Activated gamma-delta T cell treated with anti-CD3 and anti-CD28 coated beads, Interleukin-2, amount 50 U/mL, for 16 hours (primary cell): Measurements from ENCODE around the gene FSTL3.

Experiments used
- DNase-seq: peaks from one replicate; pipeline ENCODE4 v3.0.0-alpha.2; 2020; ENCODE audit warnings: low read depth

Gene FSTL3

DNA sequence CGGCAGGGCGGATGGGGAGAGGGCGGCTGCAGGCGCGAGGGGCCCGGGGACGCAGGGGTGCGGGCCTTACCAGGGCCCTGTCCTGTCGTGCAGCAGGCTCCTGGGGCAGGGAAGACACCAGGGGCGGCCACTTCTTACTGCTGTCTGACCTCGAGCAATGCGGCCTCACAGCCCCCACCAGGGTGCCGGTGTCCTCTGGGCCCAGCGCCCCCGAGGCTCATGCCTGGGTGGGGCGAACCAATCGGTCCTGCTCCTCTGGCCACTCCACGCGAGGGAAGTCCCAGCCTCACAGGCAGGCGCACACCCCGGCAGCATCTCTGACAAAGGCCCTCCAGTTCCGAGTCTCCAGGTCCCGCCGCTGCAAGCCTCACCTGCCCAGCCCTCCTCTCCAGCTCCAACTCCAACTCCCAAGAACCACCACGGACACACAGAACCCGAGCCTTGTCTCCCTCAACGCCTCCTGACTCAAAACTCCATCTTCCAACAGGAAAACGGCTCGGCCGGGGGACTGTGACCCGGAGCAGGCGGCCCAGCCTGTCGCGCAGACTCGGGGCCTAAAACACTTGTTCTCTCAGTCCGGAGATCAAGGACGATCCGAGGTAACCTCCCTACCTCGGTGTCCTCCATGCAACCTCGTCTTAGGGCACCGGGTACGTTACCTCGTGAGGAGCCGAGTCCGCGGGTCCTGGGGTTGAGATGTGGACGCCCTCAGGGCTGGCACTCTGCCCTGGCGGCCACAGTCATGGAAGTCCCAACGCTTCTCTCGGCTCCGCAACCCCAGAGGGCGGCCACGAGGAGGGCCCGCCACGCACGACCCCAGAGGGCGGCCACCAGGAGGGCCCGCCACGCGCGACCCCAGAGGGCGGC lies 30.0 kb upstream of the FSTL3 start:
- DNase-seq, result no peak

DNA sequence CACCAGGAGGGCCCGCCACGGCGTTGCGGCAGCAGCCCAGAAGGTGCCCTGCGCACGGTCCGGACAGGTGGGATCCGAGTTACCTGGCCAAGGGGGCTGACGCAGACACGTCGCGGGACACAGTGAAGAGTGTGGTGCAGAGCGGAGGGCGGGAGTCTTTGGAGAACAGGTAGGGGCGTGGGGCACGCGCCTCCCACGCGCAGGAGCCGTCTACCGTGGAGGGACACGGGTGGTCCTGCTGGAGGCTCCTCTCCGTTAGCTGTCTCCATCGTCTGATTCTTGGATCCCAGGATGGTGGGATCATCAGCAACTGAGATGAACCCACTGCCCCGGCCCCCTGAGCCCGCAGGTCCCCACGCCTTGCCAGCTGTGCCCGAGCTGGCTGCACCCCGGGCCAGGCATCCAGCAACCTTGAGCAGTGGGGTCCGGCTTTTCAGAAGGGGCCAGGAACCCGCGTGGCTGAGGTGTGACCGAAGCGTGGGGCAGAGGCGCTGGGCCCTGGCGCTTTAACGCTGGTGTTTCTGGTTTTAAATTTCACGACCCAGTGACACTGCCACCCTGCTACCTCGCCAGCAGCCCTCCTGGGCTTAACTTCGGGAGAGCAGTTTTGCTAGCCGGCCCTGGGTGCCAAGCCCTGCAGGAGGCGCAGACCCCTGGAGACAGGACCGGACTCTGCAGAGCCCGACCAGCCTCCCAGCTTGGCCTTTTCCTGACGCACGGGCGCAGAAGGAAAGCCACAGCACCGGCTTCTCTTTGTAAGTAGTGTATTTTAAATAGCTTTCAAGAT lies 29.2 kb upstream of the FSTL3 start:
- no peak for DNase-seq

DNA sequence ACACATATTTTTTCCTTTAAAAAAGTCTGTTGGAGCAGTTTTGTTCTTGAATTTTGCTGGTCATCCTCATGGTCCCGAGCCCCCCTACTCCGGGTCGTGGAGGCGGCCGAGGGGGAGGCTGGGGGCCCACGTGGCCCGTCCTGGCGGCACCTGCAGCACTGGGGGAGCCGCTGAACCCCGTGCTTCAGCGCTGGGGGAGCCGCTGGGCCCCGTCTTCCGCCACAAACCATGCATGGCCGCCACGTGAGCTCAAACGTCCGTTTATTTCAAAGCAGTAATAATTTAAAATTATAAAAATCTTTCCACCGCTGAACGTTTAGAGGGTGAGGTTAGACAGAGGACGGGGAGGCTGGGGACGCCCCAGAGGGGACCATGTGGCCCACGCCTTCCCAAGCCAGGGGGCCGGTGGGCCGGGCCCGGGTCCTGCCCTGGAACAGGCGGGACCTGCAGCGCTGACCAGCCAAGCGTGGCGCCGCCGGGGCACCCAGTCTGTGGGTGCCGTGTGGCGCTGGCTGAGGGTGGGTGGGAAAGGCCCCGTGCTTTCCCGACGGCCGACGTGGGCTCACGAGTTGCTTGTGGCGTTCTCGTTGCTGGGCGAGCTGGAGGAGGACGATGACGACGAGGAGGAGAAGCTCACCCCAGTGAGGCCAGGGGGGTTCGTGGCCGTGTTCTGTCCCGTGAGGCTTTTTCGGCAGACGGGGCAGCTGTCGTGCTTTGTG lies 28.5 kb upstream of the FSTL3 start:
- DNase-seq, result no peak

DNA sequence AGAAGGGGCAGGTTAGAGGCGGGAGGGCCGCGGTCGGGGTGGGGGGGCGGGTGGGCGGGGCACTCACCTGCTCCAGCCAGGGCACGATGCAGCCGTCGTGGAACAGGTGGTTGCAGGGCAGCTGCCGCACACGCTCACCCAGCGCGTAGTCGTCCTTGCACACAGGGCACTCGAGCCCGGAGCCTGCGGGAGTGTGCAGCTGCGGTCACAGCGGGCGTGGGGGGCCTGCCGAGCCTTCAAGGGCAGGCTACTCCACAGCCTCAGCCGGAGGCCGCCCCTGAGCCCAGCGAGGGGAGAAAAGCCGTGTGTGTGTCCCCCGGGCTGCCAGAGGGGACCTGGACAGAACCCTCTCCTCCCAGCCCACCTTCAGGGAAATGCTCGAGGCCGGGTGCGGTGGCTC lies 27.9 kb upstream of the FSTL3 start:
- no peak for DNase-seq

DNA sequence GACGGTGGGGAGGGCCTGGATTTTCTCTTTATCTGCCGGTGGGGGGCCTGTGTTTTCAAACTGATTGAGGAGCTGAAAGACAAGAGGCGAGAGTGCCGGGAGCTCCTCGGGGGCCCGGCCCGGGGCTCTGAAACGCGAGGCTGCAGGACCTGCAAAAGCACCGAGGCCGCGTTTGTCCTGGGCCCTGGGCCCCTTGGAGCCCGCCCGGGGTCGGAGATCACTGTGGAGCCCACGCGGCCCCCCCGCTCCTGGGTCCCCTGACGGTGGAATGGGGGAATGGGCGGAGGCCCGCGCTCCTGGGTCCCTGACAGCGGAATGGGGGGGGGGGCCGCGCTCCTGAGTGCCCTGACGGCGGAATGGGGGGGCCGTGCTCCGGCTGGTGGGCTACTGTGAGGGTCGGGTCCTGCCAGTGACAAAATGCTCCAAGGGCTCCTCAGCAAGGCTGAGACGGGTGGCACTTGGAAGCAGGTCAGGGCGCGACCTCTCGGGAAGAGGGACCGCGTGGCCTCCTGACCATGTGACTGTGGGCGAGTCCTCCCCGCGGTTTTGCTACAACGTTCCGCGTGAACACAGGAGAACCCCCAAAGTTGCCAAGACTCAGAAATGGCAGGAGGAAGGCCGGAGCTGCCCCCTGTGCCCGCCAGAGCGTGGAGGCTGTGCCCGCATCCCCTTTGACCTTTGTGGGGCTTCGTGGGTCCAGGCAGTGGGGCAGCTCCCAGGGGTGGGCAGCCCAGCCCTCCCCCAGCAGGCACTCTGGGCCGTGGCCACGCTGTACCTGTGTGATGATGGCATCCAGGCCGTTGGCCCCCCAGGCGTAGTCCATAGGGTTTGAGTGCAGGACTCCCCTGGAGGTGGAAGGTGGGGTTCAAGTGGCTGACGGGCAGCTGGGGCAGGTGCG lies 27.0 kb upstream of the FSTL3 start:
- no peak for DNase-seq

DNA sequence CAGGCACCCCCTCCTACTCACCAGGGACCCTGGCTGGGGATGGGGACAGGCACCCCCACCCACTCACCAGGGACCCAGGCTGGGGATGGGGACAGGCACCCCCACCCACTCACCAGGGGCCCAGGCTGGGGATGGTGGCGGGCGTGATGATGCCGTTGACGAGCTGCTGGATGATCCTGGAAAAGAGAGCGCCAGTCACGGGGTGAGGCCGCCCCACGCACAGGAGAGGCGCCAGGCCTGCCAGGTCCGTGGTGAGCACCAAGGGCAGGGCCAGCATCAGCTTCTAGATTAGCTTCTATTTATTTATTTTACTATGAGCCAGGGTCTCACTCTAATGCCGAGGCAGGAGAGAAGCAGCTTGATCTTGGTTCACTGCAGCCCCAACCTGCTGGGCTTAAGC lies 26.1 kb upstream of the FSTL3 start:
- DNase-seq, result no peak

DNA sequence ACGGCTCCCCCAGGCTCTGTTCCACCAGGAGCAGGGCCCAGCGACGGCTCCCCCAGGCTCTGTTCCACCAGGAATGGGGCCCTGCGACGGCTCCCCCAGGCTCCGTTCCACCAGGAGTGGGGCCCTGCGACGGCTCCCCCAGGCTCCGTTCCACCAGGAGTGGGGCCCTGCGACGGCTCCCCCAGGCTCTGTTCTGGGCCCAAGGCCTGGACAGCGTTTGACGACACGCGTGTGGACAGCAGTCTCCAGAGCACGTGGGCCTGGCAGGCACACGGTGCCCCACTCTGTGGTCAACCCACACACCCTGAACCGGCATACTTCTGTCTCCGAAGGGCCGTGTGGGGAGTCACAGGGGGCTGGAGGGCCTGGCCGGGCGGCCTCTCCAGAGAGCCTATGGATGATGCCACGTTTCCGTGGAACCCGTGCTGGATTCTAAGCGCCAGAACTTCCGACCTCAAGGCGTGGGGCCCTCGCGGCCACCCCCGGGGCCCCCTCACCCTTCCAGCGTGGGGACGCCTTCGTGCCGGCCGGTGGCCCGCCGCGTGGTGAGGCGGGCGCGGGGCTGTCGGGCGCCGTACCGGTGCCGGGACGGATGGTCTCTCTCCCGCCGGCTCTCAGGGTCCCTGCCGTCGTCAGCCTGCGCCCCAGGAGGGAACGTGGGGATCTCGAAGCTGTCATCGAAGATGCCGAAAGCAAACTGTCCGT lies 24.9 kb upstream of the FSTL3 start:
- no peak for DNase-seq

DNA sequence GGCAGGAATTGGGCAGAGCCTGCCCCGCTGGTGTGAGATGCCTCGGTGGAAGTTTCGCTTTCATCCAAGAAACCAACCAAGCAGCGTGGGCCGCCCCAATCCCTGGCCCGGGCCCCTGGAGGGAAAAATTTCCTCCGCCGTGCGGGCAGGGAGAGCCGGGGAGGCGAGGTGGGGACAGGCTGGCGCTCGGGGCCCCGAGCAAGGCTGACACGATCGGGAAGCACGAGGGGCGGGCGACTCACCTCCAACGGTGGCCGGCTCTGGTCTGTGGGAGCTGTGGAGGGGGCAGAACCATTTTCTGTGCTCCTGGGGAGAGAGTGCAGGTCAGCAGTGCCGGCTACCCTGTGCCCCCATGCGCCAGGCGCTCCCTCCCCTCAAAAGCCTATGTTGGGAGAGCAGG lies 24.2 kb upstream of the FSTL3 start:
- no peak for DNase-seq

DNA sequence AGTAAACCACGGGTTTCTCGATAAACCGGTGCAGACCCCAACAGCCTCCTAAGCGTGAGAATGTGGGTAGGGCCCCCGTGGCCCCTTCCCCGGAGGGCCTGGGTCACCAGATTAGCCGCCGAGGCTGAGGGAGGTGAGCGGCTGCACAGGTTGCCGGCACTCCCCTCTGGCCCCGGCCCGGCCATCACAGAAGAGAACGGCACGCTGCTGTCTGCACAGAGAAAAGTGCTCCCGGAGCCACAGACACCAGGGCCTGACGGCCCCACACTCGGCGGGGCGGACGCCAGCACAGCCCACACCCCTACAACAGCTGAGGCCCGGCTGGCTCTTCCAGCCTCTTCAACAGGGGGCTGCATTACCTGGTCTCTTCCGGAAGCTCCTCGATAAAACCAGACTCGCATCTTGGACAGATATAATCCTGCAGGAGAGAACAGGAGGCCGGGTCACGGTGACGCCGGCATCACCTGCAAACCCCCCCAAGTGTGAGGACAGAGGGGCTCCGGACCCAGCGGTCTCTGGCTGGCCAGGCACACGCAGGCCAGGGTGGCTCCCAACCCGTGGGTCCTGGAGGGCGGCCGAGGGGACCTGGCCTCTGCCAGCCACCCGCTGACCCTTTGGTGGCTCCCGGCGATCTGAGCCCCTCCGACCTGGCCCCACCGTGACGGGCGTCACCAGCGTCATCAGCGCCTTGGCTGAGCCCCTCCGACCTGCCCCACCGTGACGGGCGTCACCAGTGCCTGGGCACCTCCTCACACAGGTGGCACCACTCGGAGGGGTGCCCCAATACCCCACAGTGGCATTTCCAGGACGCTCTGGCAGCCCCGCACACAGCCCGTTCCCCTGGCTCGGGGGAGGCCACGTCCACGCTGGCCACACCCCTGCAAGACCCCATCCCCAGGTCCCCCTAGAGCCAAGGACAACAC lies 23.5 kb upstream of the FSTL3 start:
- no peak for DNase-seq

DNA sequence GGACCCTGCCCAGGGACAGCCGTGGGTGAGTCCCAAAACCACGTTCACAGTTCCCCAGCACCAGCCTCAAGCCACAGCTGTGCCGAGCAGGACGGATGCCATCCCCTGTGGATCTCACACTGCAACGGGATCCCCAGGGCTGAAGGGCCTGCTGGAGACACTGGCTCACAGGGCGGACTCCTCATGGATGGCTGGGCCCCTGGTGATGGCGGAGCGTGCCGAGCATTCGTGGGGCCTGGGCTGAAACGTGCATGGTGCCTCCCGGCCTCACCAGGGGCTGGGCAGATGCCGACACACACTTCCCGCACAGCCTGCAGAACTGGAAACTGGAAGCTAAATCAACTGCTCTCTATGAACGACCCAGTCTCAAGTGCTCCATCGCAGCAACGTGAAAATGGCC lies 22.8 kb upstream of the FSTL3 start:
- DNase-seq, result no peak

DNA sequence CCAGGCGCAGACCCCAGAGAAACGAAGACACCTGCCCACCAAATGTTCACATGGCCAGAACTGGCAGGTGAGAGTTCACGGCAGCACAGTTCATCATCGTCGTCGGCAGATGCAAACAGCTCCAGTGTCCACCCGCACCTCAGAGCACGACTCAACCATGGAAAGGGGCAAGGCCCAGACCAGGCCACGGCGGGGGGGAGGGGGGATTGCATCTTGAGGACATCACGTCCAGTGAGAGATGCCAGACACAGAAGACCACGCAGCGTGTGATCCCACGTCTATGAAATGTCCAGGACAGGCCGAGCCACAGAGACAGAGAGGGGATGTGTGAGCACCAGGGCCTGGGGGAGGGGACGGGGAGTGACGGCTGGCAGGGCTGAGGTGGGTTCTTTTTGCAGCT lies 20.5 kb upstream of the FSTL3 start:
- no peak for DNase-seq

DNA sequence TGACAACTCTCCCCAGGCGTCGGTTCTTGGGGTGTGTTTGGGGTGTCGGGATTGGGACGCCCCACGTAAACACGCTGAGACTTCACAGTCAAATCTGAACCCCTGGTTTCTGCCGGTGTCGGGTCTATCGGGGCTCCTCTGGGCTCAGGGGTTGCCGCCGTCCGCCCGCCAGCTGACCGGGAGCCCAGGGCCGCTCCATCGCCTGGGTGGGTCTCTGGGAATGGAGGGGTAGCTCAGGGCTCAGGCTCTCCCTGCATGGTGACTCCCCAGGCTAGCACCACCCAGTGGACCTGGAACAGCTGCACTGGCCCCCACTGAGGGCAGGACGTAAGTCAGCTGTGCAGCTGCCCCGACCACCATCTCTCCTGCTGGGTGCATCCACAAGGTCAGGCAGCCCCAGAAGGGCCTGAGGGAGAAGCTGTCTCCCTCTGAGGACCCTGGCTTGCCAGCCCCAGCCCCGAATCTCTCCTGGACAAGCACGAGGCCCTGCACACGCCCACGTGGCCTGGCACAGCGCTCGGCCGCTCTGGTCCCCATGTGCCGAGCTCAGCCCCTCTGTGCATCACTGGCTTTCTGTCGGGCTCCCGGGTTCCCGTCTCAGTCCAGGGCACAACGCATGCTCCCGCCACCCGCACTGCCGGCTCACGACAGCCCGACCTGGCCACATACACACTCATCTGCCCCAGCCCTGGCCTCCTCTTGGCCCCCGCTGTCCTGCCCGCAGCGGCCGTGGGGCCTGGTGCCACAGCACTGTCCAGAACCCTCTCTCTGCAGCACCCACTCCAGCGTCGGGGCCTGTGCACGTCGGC lies 19.2 kb upstream of the FSTL3 start:
- DNase-seq, result no peak

DNA sequence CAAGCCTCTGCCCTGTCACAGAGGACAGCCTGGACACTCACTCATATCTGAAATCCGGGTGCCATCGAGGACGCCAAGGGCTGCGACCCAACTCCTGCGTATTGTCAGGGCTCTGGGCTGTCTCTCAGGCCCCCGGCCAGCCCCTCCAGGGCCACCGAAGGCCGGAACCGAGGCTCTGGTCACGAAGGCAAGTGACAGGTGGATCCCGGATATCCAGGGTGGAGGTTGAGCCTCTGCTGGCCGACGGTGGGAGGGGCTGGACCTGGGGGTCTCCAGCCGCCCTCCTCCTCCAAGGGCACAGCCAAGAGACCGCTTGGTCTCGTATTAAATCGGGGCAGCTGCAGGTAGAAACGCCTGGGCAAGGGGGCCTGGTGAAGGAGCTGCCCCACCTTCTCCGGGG lies 18.6 kb upstream of the FSTL3 start:
- no peak for DNase-seq

DNA sequence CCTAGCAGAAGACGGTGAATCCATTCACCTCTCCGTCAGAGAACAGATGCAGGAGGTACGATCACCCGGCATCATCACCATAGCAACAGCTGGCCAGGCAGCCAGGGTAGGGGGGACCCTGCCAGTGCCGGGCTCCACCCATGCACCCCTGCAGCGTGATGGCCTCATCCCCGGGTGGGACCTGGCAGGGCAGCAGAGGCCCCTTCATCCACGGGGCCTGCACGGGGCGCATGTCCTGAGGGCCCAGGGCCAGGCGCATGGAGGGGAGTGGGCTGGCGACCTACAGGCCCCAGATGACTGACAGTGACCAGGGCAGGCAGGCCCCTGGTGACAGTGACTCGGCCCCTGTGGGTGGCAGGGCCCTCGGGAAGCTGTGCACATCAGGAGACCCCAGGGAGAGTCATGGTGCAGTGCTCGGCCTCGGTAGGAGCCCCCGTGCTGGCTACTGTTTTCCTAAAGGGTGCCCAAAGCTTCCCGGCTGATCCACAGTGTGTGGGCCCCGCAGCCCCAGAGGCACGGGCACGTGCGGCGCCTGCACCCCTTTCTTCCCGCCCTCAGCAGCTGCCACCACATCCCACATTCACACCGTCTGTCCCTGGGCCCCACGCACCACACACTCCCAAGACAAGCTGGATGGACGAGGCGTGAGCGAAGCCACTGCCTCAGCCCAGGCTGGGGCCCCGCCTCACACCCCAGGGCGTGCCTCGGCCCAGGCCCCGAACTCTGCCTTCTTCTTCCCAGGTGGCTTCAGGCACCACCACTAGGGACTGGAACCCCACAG lies 17.9 kb upstream of the FSTL3 start:
- DNase-seq, result no peak

DNA sequence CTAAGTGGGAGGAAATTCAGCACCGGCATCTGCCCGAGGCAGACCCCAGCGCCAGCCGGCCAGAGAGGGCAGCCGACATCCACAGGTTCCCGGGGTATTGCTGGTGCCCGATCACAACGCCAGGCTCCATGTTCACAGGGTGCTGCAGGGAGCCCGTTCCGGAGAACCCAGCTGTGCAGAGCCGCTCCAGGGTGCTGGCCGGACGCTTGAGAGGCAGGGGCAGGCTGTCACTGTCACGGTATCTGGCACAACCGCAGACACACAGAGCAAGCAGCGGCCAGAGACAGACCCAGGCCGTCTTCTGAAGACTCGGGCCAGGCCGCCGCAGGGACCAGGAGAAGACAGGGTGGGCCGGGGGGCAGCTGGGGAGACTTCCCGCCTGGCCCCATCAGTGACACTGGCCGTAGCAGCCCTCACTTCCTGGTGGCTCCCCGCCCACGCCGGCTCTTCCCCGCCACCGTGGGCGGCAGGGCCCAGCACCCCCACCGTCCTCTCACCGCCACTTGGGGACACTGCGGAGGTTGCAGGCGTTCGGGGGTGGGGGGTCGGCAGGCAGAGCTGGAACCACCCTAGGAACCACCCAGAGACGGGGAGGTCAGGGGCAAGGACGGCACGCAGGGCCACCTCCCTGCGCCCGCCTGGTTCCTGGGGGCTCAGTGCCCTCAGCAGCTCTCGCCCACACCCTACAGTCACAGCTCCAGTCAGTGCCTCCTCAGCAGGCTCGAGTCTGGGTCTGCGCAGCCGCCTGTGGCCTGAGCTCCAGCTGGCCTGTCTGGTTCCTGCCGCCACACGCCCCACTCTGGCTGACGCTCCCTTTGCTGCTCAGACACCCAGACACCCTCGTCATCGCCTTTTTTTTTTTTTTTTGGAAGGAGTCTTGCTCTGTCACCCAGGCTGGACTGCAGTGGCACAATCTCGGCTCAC lies 17.0 kb upstream of the FSTL3 start:
- peak; percentile 41 for DNase-seq

DNA sequence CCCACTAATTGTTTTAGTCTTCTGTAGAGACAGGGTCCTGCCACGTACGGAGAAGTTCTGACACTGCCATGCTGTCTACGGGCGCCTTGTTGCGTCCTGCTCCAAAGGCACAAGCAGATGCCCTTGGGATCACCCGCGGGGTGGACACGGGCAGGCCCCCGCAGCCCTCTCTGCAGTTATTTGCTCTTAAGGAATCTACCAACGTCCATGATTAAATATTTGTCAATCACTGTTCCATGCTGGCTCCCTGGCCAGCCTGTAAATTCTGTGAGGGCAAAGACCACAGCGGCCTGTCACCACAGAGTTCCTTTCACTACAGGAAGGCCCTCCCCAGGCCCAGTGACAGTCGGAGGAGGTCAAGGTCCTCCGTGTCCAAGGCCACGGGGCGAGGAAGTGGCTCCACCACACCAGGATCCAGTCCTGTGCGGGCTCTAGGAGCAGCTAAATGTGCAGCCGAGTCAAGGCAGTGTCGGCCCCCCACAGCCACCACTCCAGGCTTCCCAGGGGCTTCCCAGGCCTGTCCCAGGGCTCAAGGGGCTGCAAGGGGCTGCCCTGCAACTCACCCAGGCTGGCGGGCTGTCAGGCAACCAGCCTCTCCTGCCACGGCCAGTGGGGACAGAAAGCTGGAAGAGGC lies 15.3 kb upstream of the FSTL3 start:
- no peak for DNase-seq
